ENCODE results near the gene LSMEM2.
A peak's percentile ranks its signal among the peaks of the same experiment; 100 is the strongest.
"Not testable (repeated sequence)": the region's sequence is repeated elsewhere in the genome, so short reads cannot be mapped to it uniquely, and the experiment has no call there.

LSMEM2 gene

GRCh38 chr3:50278880-50279224 is at the start of gene LSMEM2:
Gene LSMEM2, plus strand, starts transcription at chr3:50279087. Its CDS starts 27 bp downstream, at chr3:50279114.
- no peak for FAIRE-seq

GRCh38 chr3:50229490-50229889 is 49.4 kb upstream of the LSMEM2 start:
- DNase-seq (ENCODE audit: extremely low spot score, insufficient read length, low read depth) (no peak), FAIRE-seq (no peak)

More at GRCh38 chr3:50278880-50279224, at the start of gene LSMEM2:
- DNase-seq (ENCODE audit: extremely low spot score, insufficient read length, low read depth): no peak

GRCh38 chr3:50230104-50230793 is 48.6 kb upstream of the LSMEM2 start:
- FAIRE-seq (no peak), DNase-seq (ENCODE audit: extremely low spot score, insufficient read length, low read depth) (no peak)

- FAIRE-seq: no peak
- no peak for DNase-seq (ENCODE audit: extremely low spot score, insufficient read length, low read depth)
Measured at GRCh38 chr3:50230794-50231125, 48.1 kb upstream of the LSMEM2 start.

GRCh38 chr3:50231581-50231980 is 47.3 kb upstream of the LSMEM2 start:
- FAIRE-seq (no peak), DNase-seq (ENCODE audit: extremely low spot score, insufficient read length, low read depth) (no peak)

GRCh38 chr3:50232303-50232702 is 46.6 kb upstream of the LSMEM2 start:
- FAIRE-seq (no peak), DNase-seq (ENCODE audit: extremely low spot score, insufficient read length, low read depth) (no peak)

- FAIRE-seq: no peak
- no peak for DNase-seq (ENCODE audit: extremely low spot score, insufficient read length, low read depth)
Measured at GRCh38 chr3:50233176-50233575, 45.7 kb upstream of the LSMEM2 start.

- peak; percentile 94 for DNase-seq (ENCODE audit: extremely low spot score, insufficient read length, low read depth)
- peak; percentile 100 for FAIRE-seq
Measured at GRCh38 chr3:50235716-50236483, 43.0 kb upstream of the LSMEM2 start, which contains the start of gene GNAI2. Gene GNAI2, plus strand, starts transcription at chr3:50236204. Its CDS starts 132 bp downstream, at chr3:50236336.

GRCh38 chr3:50236484-50237132 is 42.3 kb upstream of the LSMEM2 start:
- DNase-seq (ENCODE audit: extremely low spot score, insufficient read length, low read depth) (no peak), FAIRE-seq (peak; percentile 63)

GRCh38 chr3:50237133-50237651 is 41.7 kb upstream of the LSMEM2 start:
- DNase-seq (ENCODE audit: extremely low spot score, insufficient read length, low read depth) (no peak), FAIRE-seq (peak; percentile 29)

- DNase-seq (ENCODE audit: extremely low spot score, insufficient read length, low read depth): peak; percentile 72
- peak; percentile 94 for FAIRE-seq
Measured at GRCh38 chr3:50237754-50238548, 40.9 kb upstream of the LSMEM2 start.

- FAIRE-seq (no peak), DNase-seq (ENCODE audit: extremely low spot score, insufficient read length, low read depth) (no peak)
Measured at GRCh38 chr3:50238549-50239026, 40.3 kb upstream of the LSMEM2 start.

GRCh38 chr3:50239649-50240048 is 39.2 kb upstream of the LSMEM2 start:
- FAIRE-seq: no peak
- no peak for DNase-seq (ENCODE audit: extremely low spot score, insufficient read length, low read depth)

GRCh38 chr3:50241163-50241562 is 37.7 kb upstream of the LSMEM2 start:
- FAIRE-seq (no peak), DNase-seq (ENCODE audit: extremely low spot score, insufficient read length, low read depth) (no peak)

GRCh38 chr3:50241713-50242380 is 37.0 kb upstream of the LSMEM2 start:
- no peak for FAIRE-seq

GRCh38 chr3:50242381-50242770 is 36.5 kb upstream of the LSMEM2 start:
- no peak for FAIRE-seq

More at GRCh38 chr3:50241713-50242380, 37.0 kb upstream of the LSMEM2 start:
- no peak for DNase-seq (ENCODE audit: extremely low spot score, insufficient read length, low read depth)

GRCh38 chr3:50242851-50243542 is 35.9 kb upstream of the LSMEM2 start:
- DNase-seq (ENCODE audit: extremely low spot score, insufficient read length, low read depth) (no peak), FAIRE-seq (peak; percentile 61)

More at GRCh38 chr3:50242381-50242770, 36.5 kb upstream of the LSMEM2 start:
- no peak for DNase-seq (ENCODE audit: extremely low spot score, insufficient read length, low read depth)

- DNase-seq (ENCODE audit: extremely low spot score, insufficient read length, low read depth) (no peak), FAIRE-seq (no peak)
Measured at GRCh38 chr3:50243543-50243895, 35.4 kb upstream of the LSMEM2 start.

- not testable (repeated sequence) for FAIRE-seq
Measured at GRCh38 chr3:50244813-50245212, 34.1 kb upstream of the LSMEM2 start.

More at GRCh38 chr3:50244813-50245212, 34.1 kb upstream of the LSMEM2 start:
- DNase-seq (ENCODE audit: extremely low spot score, insufficient read length, low read depth): not testable (repeated sequence)
